Suprapubic skin (tissue), 4 donors: ENCODE results near the gene APMAP. TPM values are rescaled to one million over a fixed set of nuclear protein-coding genes. Genes with fewer than 3 reads are reported as not detected.

Experiments used
- DNase-seq, 2 donors: peaks; one replicate each; pipeline ENCODE4 v3.0.0-alpha.2; 2019; ENCODE audit warnings: low spot score in 2 of 2
- H3K27ac ChIP-seq: fragments of 200-600 bp; sonication (generic); one replicate; pipeline ENCODE4 v1.5.1; 2019
- H3K27me3 ChIP-seq: fragments of 200-600 bp; sonication (generic); one replicate; pipeline ENCODE4 v1.5.1; 2019
- H3K36me3 ChIP-seq: fragments of 200-600 bp; sonication (generic); one replicate; pipeline ENCODE4 v1.5.1; 2019
- H3K4me1 ChIP-seq: fragments of 200-600 bp; sonication (generic); one replicate; pipeline ENCODE4 v1.5.1; 2019
- H3K4me3 ChIP-seq: fragments of 200-600 bp; sonication (generic); one replicate; pipeline ENCODE4 v1.5.1; 2019; ENCODE audit warnings: mild to moderate bottlenecking
- H3K9me3 ChIP-seq: fragments of 200-600 bp; sonication (generic); one replicate; pipeline ENCODE4 v1.5.1; 2019
- CTCF ChIP-seq, 2 donors: fragments of 200-600 bp in 1 of 2; fragments of 450-650 bp in 1 of 2; sonication (generic) in 1 of 2; IDR thresholded peaks; one replicate each; pipeline ENCODE4 v1.5.1; 2016 to 2019; ENCODE audit warnings: antibody characterized with exemption in 2 of 2, mild to moderate bottlenecking in 1 of 2, moderate library complexity in 1 of 2
- EP300 ChIP-seq: sonication (generic); formaldehyde crosslinking; IDR thresholded peaks from one replicate; pipeline ENCODE4 v1.6.1; 2017; ENCODE audit warnings: antibody characterized with exemption
- POLR2A ChIP-seq, 2 donors: fragments of 450-650 bp; IDR thresholded peaks; one replicate each; pipeline ENCODE4 v1.6.1; 2017; ENCODE audit warnings: antibody characterized with exemption in 2 of 2, mild to moderate bottlenecking in 2 of 2, moderate library complexity in 2 of 2
- POLR2AphosphoS5 ChIP-seq, 3 donors: sonication (generic); formaldehyde crosslinking; IDR thresholded peaks; one replicate each; pipeline ENCODE4 v1.6.1; 2017; ENCODE audit warnings: antibody characterized with exemption in 3 of 3
- WGBS: methylation state at CpG from one replicate; pipeline ENCODE4 v1.1.5; 2018; 5-methylcytosine and 5-hydroxymethylcytosine counted together
- total RNA-seq, 4 donors: library from RNA; depleted of rRNA; stranded (reverse); fragments of >200 nt; gene quantifications; one replicate each; pipeline ENCODE4 v1.1.0, GENCODE V29; 2016

The APMAP gene
- 10 to 100 TPM; 61.8 to 89.3 (median 69.9) TPM for total RNA-seq

GRCh38 chr20:24992487-24993205, at the start of gene APMAP:
APMAP (minus strand) TSS chr20:24992751; CDS start chr20:24992688, 63 bp downstream.
- TF ChIP-seq CTCF (IDR thresholded peaks at IDR 0.05) = no peak
- TF ChIP-seq EP300 = no peak
- peak; percentile 84 to 96 for TF ChIP-seq POLR2A (IDR thresholded peaks at IDR 0.05)
- TF ChIP-seq POLR2AphosphoS5 (IDR thresholded peaks at IDR 0.05) = peak; percentile 8 to 84 (median 81)
- peak; percentile 97 for DNase-seq
- H3K27me3 ChIP-seq = no peaks in the 10 kb centered on the region
- 0% methylated on average over 10 of the region's 69 CpGs for WGBS
- H3K9me3 ChIP-seq = no peaks in the 10 kb centered on the region
- H3K4me3 ChIP-seq = peak within 1 kb of the TSS; percentile 80
- no peaks in the 10 kb centered on the region for H3K36me3 ChIP-seq
- peaks cover 60% of the 10 kb centered on the region for H3K4me1 ChIP-seq
- peak within 1 kb of the TSS; percentile 97 for H3K27ac ChIP-seq

GRCh38 chr20:25041813-25042530, 49.4 kb upstream of the APMAP start:
- 91% methylated on average over 13 of the region's 21 CpGs for WGBS
- peak overlapping the region; percentile 48 for H3K27ac ChIP-seq
- no peaks in the 10 kb centered on the region for H3K27me3 ChIP-seq
- H3K4me3 ChIP-seq = no peak overlapping the region
- no peak for TF ChIP-seq POLR2A (IDR thresholded peaks at IDR 0.05)
- no peak for TF ChIP-seq CTCF (IDR thresholded peaks at IDR 0.05)
- TF ChIP-seq POLR2AphosphoS5 (IDR thresholded peaks at IDR 0.05) = no peak
- no peak for TF ChIP-seq EP300
- DNase-seq = no peak
- H3K36me3 ChIP-seq = peaks cover 12% of the 10 kb centered on the region
- no peaks in the 10 kb centered on the region for H3K9me3 ChIP-seq
- peaks cover 81% of the 10 kb centered on the region for H3K4me1 ChIP-seq

GRCh38 chr20:25040438-25040831, 47.9 kb upstream of the APMAP start:
- H3K9me3 ChIP-seq = no peaks in the 10 kb centered on the region
- no peaks in the 10 kb centered on the region for H3K27me3 ChIP-seq
- no peak for TF ChIP-seq POLR2AphosphoS5 (IDR thresholded peaks at IDR 0.05)
- no peak for TF ChIP-seq POLR2A (IDR thresholded peaks at IDR 0.05)
- TF ChIP-seq EP300 = no peak
- no peak for TF ChIP-seq CTCF (IDR thresholded peaks at IDR 0.05)
- H3K4me3 ChIP-seq = no peak overlapping the region
- no peak for DNase-seq
- H3K27ac ChIP-seq = peak overlapping the region; percentile 90
- peaks cover 91% of the 10 kb centered on the region for H3K4me1 ChIP-seq
- no peaks in the 10 kb centered on the region for H3K36me3 ChIP-seq
- WGBS = 17% methylated on average over 5 of the region's 6 CpGs

- Histone ChIP-seq H3K27me3 (no peaks in the 10 kb centered on the region), H3K9me3 (no peaks in the 10 kb centered on the region), H3K4me1 (peaks cover 86% of the 10 kb centered on the region), H3K36me3 (no peaks in the 10 kb centered on the region), H3K4me3 (no peak overlapping the region), H3K27ac (peak overlapping the region; percentile 90)
- 9% methylated on average over 9 of the region's 9 CpGs for WGBS
- TF ChIP-seq CTCF (IDR thresholded peaks at IDR 0.05) (no peak), EP300 (peak; percentile 40), POLR2AphosphoS5 (IDR thresholded peaks at IDR 0.05) (peak in 2 of 3 donors; percentile 77 to 92), POLR2A (IDR thresholded peaks at IDR 0.05) (no peak)
- peak; percentile 90 to 91 for DNase-seq
These were observed 47.3 kb upstream of the APMAP start for GRCh38 chr20:25039697-25040437.
